Superior temporal gyrus (tissue), 1 donor: ENCODE data around the gene CYB5R3.

Source experiments
- DNase-seq: peaks from one replicate; pipeline ENCODE4 v3.0.0-alpha.2; 2016; ENCODE audit errors: extremely low spot score

Gene CYB5R3

DNA sequence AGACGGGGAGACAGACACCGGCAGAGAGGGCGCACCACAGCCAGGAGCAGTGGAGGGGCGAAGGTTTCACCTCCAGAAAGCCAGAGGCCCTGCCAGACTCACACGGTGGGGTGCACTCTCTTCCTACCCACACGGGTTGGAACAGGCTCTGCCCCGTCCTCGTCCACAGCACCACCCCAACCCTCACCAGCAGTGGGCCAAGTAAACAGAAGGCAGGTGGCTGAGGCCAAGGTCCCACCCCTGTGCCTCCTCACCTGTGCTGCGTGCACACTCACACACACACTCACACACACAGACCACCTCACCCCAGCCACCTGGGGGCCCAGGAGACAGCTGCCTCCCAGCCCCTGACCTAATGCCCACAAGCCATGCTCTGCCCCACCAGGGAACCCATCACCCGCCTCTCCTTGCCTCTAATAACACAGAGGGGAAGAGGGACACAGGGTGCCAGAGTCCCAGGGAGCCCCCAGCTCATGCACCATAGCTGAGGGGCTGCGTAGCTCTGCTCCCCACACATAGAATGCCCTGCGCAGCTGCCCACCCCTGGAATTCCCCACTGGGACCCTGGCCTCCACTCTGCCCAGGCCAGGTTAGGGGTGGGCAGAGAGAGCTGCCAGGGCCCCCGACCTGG, 3.1 kb downstream of the CYB5R3 start:
- no peak for DNase-seq

- no peak for DNase-seq
Observed at GRCh38 chr22:42645341-42645937, 3.8 kb downstream of the CYB5R3 start.

GRCh38 chr22:42644422-42645340, 4.5 kb downstream of the CYB5R3 start:
- DNase-seq, result no peak

GRCh38 chr22:42643634-42644421, 5.4 kb downstream of the CYB5R3 start:
- DNase-seq, result no peak

- no peak for DNase-seq
Observed at GRCh38 chr22:42642806-42643633, 6.2 kb downstream of the CYB5R3 start.

GRCh38 chr22:42641801-42642413, 7.3 kb downstream of the CYB5R3 start:
- DNase-seq, result no peak

DNA sequence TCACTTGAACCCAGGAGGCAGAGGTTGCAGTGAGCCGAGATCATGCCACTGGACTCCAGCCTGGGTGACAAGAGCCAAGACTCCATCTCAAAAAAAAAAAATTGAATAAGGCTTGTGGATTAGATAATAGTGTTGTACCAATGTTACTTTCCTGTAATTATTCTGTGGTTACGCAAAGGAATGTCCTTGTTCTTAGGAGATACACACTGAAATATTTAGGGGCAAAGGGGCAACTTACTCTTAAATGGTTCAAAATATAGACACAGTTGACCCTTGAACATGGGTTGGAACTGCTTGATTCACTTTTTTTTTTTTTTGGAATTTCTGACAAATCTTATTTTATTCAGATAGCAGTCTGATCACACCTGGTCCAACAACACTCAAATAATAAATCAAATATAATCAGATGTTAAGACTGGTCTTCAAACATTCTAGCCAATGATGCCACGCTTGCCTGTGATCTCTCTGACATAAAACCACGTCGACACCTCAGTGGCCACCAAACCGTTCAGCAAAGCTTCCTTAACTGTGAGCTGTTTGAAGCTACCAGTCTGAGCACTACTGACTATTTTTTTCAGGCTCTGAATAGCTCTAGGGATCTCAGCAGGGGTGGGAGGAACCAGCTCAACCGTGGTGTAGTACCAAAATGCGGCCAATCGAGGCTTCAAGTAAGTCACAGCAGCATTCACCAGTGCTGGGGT, 9.5 kb downstream of the CYB5R3 start:
- no peak for DNase-seq

- DNase-seq, result no peak
Observed at GRCh38 chr22:42637555-42637954, 11.6 kb downstream of the CYB5R3 start.

DNA sequence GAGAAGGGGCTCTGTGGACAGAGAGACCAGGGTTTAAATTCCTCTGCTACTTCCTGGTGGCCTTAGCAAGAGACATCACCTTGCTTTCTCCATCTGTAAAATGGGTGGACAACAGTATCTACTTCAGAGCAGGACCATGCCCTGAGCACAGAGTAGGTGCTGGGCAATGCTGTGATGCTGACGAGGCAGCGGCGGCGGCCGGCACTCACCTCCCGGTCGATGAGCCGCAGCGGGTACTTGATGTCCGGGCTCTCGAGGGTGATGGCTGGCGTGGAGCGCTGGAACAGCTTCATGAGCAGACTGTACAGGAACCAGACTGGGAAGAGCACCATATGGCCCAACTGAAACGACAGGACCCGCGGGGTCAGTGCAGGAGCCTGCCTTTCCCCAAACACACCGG, 12.7 kb downstream of the CYB5R3 start:
- no peak for DNase-seq

- DNase-seq, result no peak
Observed at GRCh38 chr22:42635531-42635930, 13.7 kb downstream of the CYB5R3 start.

- DNase-seq, result no peak
Observed at GRCh38 chr22:42633013-42633412, 16.2 kb downstream of the CYB5R3 start.

- DNase-seq, result no peak
Observed at GRCh38 chr22:42632096-42632495, 17.1 kb downstream of the CYB5R3 start.

DNA sequence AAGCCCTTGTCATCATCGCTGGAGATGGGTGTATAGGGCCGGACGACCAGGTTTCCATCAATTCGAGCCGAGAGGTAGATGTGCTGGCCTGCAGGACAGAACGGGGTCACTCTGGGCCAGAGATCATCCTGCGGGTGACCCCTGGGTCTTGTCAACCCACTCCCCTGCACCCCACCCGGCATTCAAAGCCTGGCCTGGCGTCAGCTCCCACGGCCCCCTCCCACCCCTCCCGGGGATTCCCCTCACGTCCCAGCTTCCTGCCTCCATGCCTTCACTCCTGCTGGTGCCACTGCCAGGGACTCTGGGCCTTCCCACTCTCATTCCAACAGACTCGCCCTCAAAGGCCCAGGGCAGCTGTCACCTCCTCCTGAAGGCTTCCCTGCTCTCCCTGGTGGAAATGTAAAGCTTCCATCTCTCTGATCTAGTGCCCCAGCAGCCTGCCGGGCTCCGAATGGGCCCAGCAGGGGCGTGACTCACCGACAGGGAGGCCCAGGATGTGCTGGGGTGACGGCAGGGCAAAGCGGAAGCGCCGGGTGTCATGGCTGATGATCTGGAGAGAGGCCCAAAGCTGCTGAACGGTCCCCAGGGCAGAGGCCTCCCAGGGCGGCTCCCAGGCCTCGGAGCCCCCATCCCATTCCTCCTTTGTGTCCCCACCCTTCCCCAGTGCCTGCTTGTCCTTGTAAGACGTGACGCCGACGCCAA, 18.1 kb downstream of the CYB5R3 start:
- no peak for DNase-seq

GRCh38 chr22:42630211-42630610, 19.0 kb downstream of the CYB5R3 start:
- DNase-seq, result no peak

GRCh38 chr22:42627981-42628380, 21.2 kb downstream of the CYB5R3 start:
- DNase-seq, result no peak

- DNase-seq, result no peak
Observed at GRCh38 chr22:42626951-42627625, 22.1 kb downstream of the CYB5R3 start.

GRCh38 chr22:42626431-42626830, 22.8 kb downstream of the CYB5R3 start:
- no peak for DNase-seq

GRCh38 chr22:42625416-42625815, 23.8 kb downstream of the CYB5R3 start:
- no peak for DNase-seq
